ENCODE measurements around the gene OCA2. TPM values are rescaled to one million over a fixed set of nuclear protein-coding genes. Genes with fewer than 3 reads are reported as not detected.

Gene OCA2
- polyA plus RNA-seq, 1 donor from 2014 or later: 0.97 TPM

- H3K9ac ChIP-seq (ENCODE audit: low read length): no peak overlapping the region
- H3K36me3 ChIP-seq (ENCODE audit: insufficient read depth, low read length): no peaks in the 10 kb centered on the region
- TF ChIP-seq CTCF (IDR thresholded peaks at IDR 0.05; ENCODE audit: poor library complexity, severe bottlenecking) (no peak), REST (IDR thresholded peaks at IDR 0.05; ENCODE audit: borderline replicate concordance) (no peak), POLR2AphosphoS5 (IDR thresholded peaks at IDR 0.05) (no peak), SMC3 (conservative IDR thresholded peaks at IDR 0.05; ENCODE audit: poor library complexity) (no peak), RAD21 (conservative IDR thresholded peaks at IDR 0.05) (no peak), EZH2 (IDR thresholded peaks at IDR 0.05; ENCODE audit: borderline replicate concordance, insufficient read depth, low read length, poor library complexity, severe bottlenecking) (no peak), MXI1 (conservative IDR thresholded peaks at IDR 0.05; ENCODE audit: poor library complexity, severe bottlenecking) (no peak), EP300 (conservative IDR thresholded peaks at IDR 0.05; ENCODE audit: poor library complexity, severe bottlenecking) (no peak), TAF1 (IDR thresholded peaks at IDR 0.05; ENCODE audit: low read depth) (no peak)
- H3K4me2 ChIP-seq (ENCODE audit: low read length): no peak overlapping the region
- no peak overlapping the region for H2AFZ ChIP-seq (ENCODE audit: low read depth, low read length)
- H3K9me3 ChIP-seq (ENCODE audit: low read length): no peaks in the 10 kb centered on the region
- no peaks in the 10 kb centered on the region for H3K27me3 ChIP-seq (ENCODE audit: insufficient read depth, low read depth, low read length)
- H3K4me3 ChIP-seq (ENCODE audit: low read length): no peak overlapping the region
- H4K20me1 ChIP-seq (ENCODE audit: insufficient read depth): no peaks in the 10 kb centered on the region
- H3K27ac ChIP-seq (ENCODE audit: low read length): no peak overlapping the region
- H3K79me2 ChIP-seq (replicated peaks; ENCODE audit: insufficient read depth, low read length): no peaks in the 10 kb centered on the region
- no peaks in the 10 kb centered on the region for H3K9me2 ChIP-seq (ENCODE audit: insufficient read depth, low read length)
- H3F3A ChIP-seq (ENCODE audit: insufficient read depth, low read length, poor library complexity, severe bottlenecking): no peaks in the 10 kb centered on the region
These were observed 92.8 kb downstream of the OCA2 start for GRCh38 chr15:28006116-28006905.

GRCh38 chr15:28005004-28005527 lies 94.0 kb downstream of the OCA2 start:
- TF ChIP-seq CTCF (IDR thresholded peaks at IDR 0.05; ENCODE audit: poor library complexity, severe bottlenecking): no peak
- no peak for TF ChIP-seq REST (IDR thresholded peaks at IDR 0.05; ENCODE audit: borderline replicate concordance)
- TF ChIP-seq EP300 (conservative IDR thresholded peaks at IDR 0.05; ENCODE audit: poor library complexity, severe bottlenecking): no peak
- TF ChIP-seq MXI1 (conservative IDR thresholded peaks at IDR 0.05; ENCODE audit: poor library complexity, severe bottlenecking): no peak
- no peak for TF ChIP-seq SMC3 (conservative IDR thresholded peaks at IDR 0.05; ENCODE audit: poor library complexity)
- no peak for TF ChIP-seq TAF1 (IDR thresholded peaks at IDR 0.05; ENCODE audit: low read depth)
- no peak for TF ChIP-seq POLR2AphosphoS5 (IDR thresholded peaks at IDR 0.05)
- no peak for TF ChIP-seq RAD21 (conservative IDR thresholded peaks at IDR 0.05)
- Histone ChIP-seq H3K4me2 (ENCODE audit: low read length) (no peak overlapping the region), H3K79me2 (replicated peaks; ENCODE audit: insufficient read depth, low read length) (no peaks in the 10 kb centered on the region), H3K9ac (ENCODE audit: low read length) (no peak overlapping the region), H3K27ac (ENCODE audit: low read length) (no peak overlapping the region), H3K9me2 (ENCODE audit: insufficient read depth, low read length) (peaks cover 2% of the 10 kb centered on the region), H3K4me3 (ENCODE audit: low read length) (no peak overlapping the region), H3K36me3 (ENCODE audit: insufficient read depth, low read length) (no peaks in the 10 kb centered on the region), H2AFZ (ENCODE audit: low read depth, low read length) (no peak overlapping the region), H3K27me3 (ENCODE audit: insufficient read depth, low read depth, low read length) (no peaks in the 10 kb centered on the region), H3F3A (ENCODE audit: insufficient read depth, low read length, poor library complexity, severe bottlenecking) (no peaks in the 10 kb centered on the region), H3K9me3 (ENCODE audit: low read length) (no peaks in the 10 kb centered on the region), H4K20me1 (ENCODE audit: insufficient read depth) (no peaks in the 10 kb centered on the region)

Data from neural cell (in vitro differentiated cells).